T-helper 1 cell treated with Interleukin-12 subunit alpha and Interleukin-12 subunit beta and Interleukin-4 antibody, amounts not matched to agents 30 ng/mL and 1 ng/mL, for 36 hours (primary cell): ENCODE results near the gene TMEM139. TPM values are rescaled to one million over a fixed set of nuclear protein-coding genes. Genes with fewer than 3 reads are reported as not detected.

Experiments
- intact Hi-C: fragments of 100-400 bp; cut with micrococcal nuclease; formaldehyde crosslinking; loops from one replicate; pipeline ENCODE4 v1.15.1; 2024
- total RNA-seq: library from RNA; stranded (reverse); gene quantifications from 2 replicates; pipeline ENCODE4 v1.2.3, GENCODE V29; 2022

TMEM139 gene
- 0.32 and 1.0 TPM in 2 replicates for total RNA-seq

DNA sequence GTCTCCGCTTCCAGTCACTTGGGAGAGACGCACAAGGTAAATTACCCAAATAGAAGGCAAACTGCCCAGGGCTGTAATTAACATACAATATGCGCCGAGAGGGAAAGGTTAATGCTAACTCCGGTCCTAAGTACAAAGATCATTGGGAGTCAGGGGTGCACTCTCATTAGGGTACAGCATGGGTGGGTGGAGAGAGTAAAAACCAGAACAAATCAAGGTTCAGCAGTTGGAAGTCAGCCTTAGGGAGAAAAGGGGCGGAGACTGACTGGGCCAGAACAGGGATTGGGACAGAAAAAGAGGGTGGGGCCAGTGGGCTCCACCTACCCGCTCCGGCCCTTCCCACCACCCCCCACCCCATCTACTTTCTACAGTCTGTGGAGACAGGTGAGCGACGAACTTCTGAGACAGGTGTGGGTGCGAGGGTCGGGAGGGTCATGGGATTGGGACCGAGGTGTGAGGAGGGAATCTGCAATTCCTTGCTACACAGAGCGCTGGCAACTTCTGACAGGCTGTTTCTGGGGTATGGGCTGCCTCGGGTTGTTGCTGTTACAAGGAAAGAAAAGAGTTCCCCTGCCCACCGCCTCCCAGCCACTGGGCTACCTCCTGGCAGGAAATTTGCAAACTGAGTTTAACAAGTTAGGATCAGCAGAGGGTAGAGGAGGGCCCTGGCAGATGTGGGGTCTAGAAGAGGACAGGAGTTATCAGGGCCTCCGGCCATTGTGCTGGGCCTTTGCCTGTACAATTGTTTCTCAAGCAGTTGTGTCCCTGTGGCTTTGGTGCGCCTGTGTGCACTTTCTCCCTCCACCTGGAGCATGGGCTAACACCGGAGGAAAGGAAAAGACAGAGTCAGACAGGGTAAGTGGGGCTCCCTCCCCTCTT, at the start of gene TMEM139:
Gene TMEM139, plus strand, starts transcription at position 368 of the 879 bp plus-strand sequence. CDS start 1,000 bp downstream, outside the sequence.
- intact Hi-C loops: loop anchor here (5.0 to 10.0 kb wide), 3 partner anchors 480 to 1550 kb away; partner anchors contain the start of genes TCAF1 and TPK1

GRCh38 chr7:143235561-143235960, 49.2 kb upstream of the TMEM139 start:
- intact Hi-C loops: no loop called here

DNA sequence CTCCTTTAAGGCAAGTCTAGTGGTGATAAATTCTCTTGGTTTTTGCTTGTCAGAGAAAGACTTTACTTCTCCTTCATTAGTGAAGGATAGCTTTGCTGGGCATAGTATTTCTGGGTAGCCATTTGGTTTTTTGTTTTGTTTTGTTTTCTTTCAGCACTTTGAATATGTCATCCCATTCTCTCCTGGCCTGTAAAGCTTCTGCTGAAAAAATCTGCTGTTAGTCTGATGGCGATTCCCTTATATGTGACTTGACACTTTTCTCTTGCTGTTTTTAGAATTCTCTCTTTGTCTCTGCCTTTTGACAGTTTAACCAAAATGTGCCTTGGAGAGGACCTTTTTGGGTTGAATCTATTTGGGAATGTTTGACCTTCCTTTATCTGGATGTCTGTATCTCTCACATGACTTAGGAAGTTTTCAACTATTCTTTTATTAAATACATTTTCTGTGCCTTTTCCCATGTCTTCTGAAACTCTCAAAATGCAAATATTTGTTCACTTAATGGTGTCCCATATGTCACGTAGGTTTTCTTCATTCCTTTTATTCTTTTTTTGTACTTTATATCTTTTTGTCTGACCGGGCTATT, 48.3 kb upstream of the TMEM139 start:
- intact Hi-C loops: no loop called here

DNA sequence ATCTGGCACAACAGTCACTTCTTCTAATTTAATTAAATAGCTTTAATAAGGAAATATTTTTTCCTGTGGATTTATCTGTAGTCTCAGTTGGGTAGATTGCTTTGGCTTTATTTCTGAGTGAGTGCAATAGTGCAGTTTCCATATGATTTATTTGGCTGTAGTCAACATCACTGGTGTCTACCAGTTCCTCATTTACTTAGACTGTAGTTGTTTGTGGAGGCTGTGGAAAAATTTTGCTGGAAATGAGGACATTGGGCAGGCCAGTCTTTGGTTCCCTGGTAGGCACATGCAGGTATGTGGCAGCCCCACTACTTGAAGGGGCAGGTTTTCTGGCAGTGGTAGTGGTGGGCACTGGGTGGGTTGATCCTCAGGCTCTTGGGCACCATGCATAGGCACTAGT, 47.4 kb upstream of the TMEM139 start:
- intact Hi-C loops: no loop called here

GRCh38 chr7:143238289-143238980, 46.3 kb upstream of the TMEM139 start:
- intact Hi-C loops: no loop called here

- intact Hi-C loops: loop anchor here (1.0 to 5.0 kb wide), 13 partner anchors 10 to 887 kb away; partner anchors contain the start of genes FAM131B, GSTK1 and TCAF1
Observed at GRCh38 chr7:143239813-143240212, 44.9 kb upstream of the TMEM139 start.

GRCh38 chr7:143240291-143241168, 44.2 kb upstream of the TMEM139 start:
- intact Hi-C loops: loop anchor here (1.0 to 5.0 kb wide), 13 partner anchors 10 to 887 kb away; partner anchors contain the start of genes FAM131B, GSTK1 and TCAF1

- intact Hi-C loops: loop anchor here (5.0 kb wide), 1 partner anchor 885 kb away; no protein-coding TSS in a partner anchor
Observed at GRCh38 chr7:143242306-143242705, 42.5 kb upstream of the TMEM139 start.

- intact Hi-C loops: loop anchor here (5.0 kb wide), 1 partner anchor 884 kb away; no protein-coding TSS in a partner anchor
Observed at GRCh38 chr7:143243111-143243510, 41.6 kb upstream of the TMEM139 start.

- intact Hi-C loops: loop anchor here (1.0 to 5.0 kb wide), 2 partner anchors 9 to 884 kb away; no protein-coding TSS in a partner anchor
Observed at GRCh38 chr7:143243614-143244013, 41.1 kb upstream of the TMEM139 start.

- intact Hi-C loops: loop anchor here (1.0 to 5.0 kb wide), 2 partner anchors 8 to 883 kb away; no protein-coding TSS in a partner anchor
Observed at GRCh38 chr7:143244321-143244720, 40.4 kb upstream of the TMEM139 start.

DNA sequence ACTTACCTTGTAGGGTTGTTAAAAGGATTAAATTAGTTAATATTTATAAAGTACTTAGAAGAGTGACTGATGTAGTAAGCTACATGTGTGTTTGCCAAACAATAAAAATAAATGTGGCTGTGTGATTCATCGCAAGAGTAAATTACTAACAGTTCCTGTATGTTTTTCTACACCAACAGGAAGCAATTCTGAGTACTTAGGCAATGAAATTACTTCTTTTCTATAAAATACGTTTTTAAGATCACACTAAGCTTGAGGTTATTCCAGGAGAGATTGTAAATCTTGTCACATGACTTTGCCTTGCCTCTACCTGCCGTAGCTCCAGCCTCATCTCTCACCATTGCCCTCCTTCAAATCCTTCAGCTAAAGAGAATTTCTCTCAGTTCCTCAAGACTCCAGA, 39.6 kb upstream of the TMEM139 start:
- intact Hi-C loops: no loop called here

GRCh38 chr7:143247372-143247771, 37.4 kb upstream of the TMEM139 start:
- intact Hi-C loops: no loop called here

- intact Hi-C loops: no loop called here
Observed at GRCh38 chr7:143248761-143249354, 35.9 kb upstream of the TMEM139 start.

- intact Hi-C loops: loop anchor here (1.0 to 5.0 kb wide), 2 partner anchors 10 to 443 kb away; no protein-coding TSS in a partner anchor
Observed at GRCh38 chr7:143250199-143250598, 34.6 kb upstream of the TMEM139 start.

- intact Hi-C loops: loop anchor here (1.0 to 5.0 kb wide), 4 partner anchors 8 to 444 kb away; partner anchors contain the start of gene GSTK1
Observed at GRCh38 chr7:143250822-143251221, 33.9 kb upstream of the TMEM139 start.

GRCh38 chr7:143252006-143252405, 32.8 kb upstream of the TMEM139 start:
- intact Hi-C loops: loop anchor here (1.0 to 5.0 kb wide), 2 partner anchors 8 to 445 kb away; no protein-coding TSS in a partner anchor

GRCh38 chr7:143255564-143255963, 29.2 kb upstream of the TMEM139 start:
- intact Hi-C loops: no loop called here

DNA sequence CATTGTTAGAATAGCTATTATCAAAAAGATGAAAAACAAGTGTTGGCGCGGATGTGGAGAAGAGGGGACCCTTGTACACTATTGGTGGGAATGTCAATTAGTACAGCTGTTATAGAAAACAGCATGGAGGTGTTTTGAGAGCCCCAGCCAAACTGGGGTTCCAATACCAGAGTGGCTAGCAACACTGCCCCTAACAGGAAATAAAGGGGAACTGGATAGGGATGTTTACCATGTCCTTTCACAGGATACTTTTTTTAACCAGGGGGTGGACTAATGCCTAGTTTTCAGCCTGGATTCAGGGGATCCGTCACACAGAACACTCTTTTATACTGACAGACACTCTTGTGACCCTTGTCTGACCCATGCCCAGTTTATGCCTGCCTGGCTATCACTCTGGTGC, 28.4 kb upstream of the TMEM139 start:
- intact Hi-C loops: no loop called here

DNA sequence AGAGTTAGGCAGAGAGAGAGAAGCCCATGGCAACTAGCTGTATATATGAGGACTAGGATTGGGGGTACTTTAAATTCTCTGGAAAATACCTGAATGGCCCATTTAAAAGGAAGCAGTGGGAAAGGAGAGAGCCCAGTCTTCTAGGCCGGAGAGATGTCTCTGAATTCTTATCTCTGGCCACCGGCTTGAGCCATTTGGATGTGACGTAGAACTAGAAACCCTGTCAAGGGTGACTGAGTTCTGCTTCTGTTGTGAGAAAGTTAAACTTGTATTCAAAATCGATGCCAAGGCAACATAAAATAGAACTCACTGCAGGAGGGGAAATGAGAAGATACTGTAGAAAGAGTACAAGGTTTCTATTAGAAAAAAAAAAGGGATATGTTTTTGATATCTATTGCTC, 27.8 kb upstream of the TMEM139 start:
- intact Hi-C loops: no loop called here
